ENCODE measurements around the gene TAS1R2. TPM values are rescaled to one million over a fixed set of nuclear protein-coding genes. Genes with fewer than 3 reads are reported as not detected.

The TAS1R2 gene
- polyA plus RNA-seq, 1 of the 3 experiments (the other 2 are of a cell fraction), result not detected

- TF ChIP-seq FOXM1 (IDR thresholded peaks at IDR 0.05; ENCODE audit: low read depth), result no peak
- TF ChIP-seq, protein P1, sequence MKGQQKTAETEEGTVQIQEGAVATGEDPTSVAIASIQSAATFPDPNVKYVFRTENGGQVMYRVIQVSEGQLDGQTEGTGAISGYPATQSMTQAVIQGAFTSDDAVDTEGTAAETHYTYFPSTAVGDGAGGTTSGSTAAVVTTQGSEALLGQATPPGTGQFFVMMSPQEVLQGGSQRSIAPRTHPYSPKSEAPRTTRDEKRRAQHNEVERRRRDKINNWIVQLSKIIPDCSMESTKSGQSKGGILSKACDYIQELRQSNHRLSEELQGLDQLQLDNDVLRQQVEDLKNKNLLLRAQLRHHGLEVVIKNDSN (IDR thresholded peaks at IDR 0.05; ENCODE audit: borderline replicate concordance, low read depth), result no peak
- no peak for TF ChIP-seq EZH2phosphoT487 (IDR thresholded peaks at IDR 0.05; ENCODE audit: borderline replicate concordance, low read depth)
- TF ChIP-seq ELF1 (IDR thresholded peaks at IDR 0.05), result no peak
- TF ChIP-seq IRF3 (IDR thresholded peaks at IDR 0.05; ENCODE audit: low read depth, low read length), result no peak
- no peak for TF ChIP-seq SMC3 (IDR thresholded peaks at IDR 0.05; ENCODE audit: low read depth, low read length)
- no peak for TF ChIP-seq GATA2 (CRISPR knock-in tag; IDR thresholded peaks at IDR 0.05)
- no peak for TF ChIP-seq FOXJ3 (CRISPR knock-in tag; IDR thresholded peaks at IDR 0.05)
- no peak for TF ChIP-seq TEAD4 (IDR thresholded peaks at IDR 0.05; ENCODE audit: borderline replicate concordance, insufficient read depth)
- TF ChIP-seq, protein P2, sequence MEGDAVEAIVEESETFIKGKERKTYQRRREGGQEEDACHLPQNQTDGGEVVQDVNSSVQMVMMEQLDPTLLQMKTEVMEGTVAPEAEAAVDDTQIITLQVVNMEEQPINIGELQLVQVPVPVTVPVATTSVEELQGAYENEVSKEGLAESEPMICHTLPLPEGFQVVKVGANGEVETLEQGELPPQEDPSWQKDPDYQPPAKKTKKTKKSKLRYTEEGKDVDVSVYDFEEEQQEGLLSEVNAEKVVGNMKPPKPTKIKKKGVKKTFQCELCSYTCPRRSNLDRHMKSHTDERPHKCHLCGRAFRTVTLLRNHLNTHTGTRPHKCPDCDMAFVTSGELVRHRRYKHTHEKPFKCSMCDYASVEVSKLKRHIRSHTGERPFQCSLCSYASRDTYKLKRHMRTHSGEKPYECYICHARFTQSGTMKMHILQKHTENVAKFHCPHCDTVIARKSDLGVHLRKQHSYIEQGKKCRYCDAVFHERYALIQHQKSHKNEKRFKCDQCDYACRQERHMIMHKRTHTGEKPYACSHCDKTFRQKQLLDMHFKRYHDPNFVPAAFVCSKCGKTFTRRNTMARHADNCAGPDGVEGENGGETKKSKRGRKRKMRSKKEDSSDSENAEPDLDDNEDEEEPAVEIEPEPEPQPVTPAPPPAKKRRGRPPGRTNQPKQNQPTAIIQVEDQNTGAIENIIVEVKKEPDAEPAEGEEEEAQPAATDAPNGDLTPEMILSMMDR (IDR thresholded peaks at IDR 0.05), result no peak
Measured at GRCh38 chr1:18861082-18861481, 1.6 kb upstream of the TAS1R2 start (continued).

GRCh38 chr1:18858070-18858688 lies 1.3 kb downstream of the TAS1R2 start:
- no peaks in the 10 kb centered on the region for H3K9me3 ChIP-seq
- H3F3A ChIP-seq (replicated peaks; ENCODE audit: insufficient read depth), result no peaks in the 10 kb centered on the region
- no peak overlapping the region for H2AFZ ChIP-seq (ENCODE audit: low read depth)
- ChIA-PET CTCF (no interaction called here), POLR2A (no interaction called here)
- no peaks in the 10 kb centered on the region for H3K4me1 ChIP-seq (ENCODE audit: control insufficient read depth in 1 of 2, insufficient read depth in 2 of 2, low read depth in 1 of 2, low read length in 1 of 2)
- TF ChIP-seq ELF1 (IDR thresholded peaks at IDR 0.05) (no peak), PBX3 (IDR thresholded peaks at IDR 0.05) (no peak), USF2 (IDR thresholded peaks at IDR 0.05; ENCODE audit: borderline replicate concordance, low read depth, low read length) (no peak)
- TF ChIP-seq, protein P3, sequence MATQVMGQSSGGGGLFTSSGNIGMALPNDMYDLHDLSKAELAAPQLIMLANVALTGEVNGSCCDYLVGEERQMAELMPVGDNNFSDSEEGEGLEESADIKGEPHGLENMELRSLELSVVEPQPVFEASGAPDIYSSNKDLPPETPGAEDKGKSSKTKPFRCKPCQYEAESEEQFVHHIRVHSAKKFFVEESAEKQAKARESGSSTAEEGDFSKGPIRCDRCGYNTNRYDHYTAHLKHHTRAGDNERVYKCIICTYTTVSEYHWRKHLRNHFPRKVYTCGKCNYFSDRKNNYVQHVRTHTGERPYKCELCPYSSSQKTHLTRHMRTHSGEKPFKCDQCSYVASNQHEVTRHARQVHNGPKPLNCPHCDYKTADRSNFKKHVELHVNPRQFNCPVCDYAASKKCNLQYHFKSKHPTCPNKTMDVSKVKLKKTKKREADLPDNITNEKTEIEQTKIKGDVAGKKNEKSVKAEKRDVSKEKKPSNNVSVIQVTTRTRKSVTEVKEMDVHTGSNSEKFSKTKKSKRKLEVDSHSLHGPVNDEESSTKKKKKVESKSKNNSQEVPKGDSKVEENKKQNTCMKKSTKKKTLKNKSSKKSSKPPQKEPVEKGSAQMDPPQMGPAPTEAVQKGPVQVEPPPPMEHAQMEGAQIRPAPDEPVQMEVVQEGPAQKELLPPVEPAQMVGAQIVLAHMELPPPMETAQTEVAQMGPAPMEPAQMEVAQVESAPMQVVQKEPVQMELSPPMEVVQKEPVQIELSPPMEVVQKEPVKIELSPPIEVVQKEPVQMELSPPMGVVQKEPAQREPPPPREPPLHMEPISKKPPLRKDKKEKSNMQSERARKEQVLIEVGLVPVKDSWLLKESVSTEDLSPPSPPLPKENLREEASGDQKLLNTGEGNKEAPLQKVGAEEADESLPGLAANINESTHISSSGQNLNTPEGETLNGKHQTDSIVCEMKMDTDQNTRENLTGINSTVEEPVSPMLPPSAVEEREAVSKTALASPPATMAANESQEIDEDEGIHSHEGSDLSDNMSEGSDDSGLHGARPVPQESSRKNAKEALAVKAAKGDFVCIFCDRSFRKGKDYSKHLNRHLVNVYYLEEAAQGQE (IDR thresholded peaks at IDR 0.05; ENCODE audit: low read depth, low read length), result no peak
- TF ChIP-seq, protein P1 (IDR thresholded peaks at IDR 0.05; ENCODE audit: borderline replicate concordance, low read depth), result no peak
- H3K36me3 ChIP-seq (replicated peaks in 1 of 2; ENCODE audit: control insufficient read depth in 1 of 2, insufficient read depth in 2 of 2, low read length in 1 of 2), result no peaks in the 10 kb centered on the region
- no peaks in the 10 kb centered on the region; the same call in 1 of the 2 replicates for H3K27me3 ChIP-seq (ENCODE audit: insufficient read depth)
- no peak overlapping the region for H3K4me2 ChIP-seq
- H3K27ac ChIP-seq (ENCODE audit: low read depth in 2 of 2, low read length in 1 of 2), result no peak overlapping the region
- H3K79me2 ChIP-seq (ENCODE audit: insufficient read depth), result no peaks in the 10 kb centered on the region
- no peaks in the 10 kb centered on the region for H3K9me2 ChIP-seq
- no peaks in the 10 kb centered on the region for H4K20me1 ChIP-seq (ENCODE audit: insufficient read depth)
- no peak overlapping the region for H3K9ac ChIP-seq
- 51% methylated on average over 7 of the region's 7 CpGs for WGBS (ENCODE audit: low lambda C conversion rate)
- DNase-seq, result no peak
- no peak overlapping the region for H3K4me3 ChIP-seq (ENCODE audit: low read depth in 2 of 2, low read length in 1 of 2)
